Bronchial epithelial cell (primary cell): ENCODE results near the gene SPTLC3. TPM values are rescaled to one million over a fixed set of nuclear protein-coding genes. Genes with fewer than 3 reads are reported as not detected.

ENCODE experiments used
- DNase-seq: peaks from one replicate; pipeline ENCODE4 v3.0.0-alpha.2; 2010; ENCODE audit warnings: low read depth
- FAIRE-seq: peaks from 2 replicates; lab custom pipeline; 2011; peaks lifted over from hg19 to GRCh38; lab: Jason Lieb, UNC
- H3K27me3 ChIP-seq: 2 replicates; pipeline ENCODE4 v1.5.1; 2011; ENCODE audit warnings: low read length; ENCODE audit not compliant: control insufficient read depth, insufficient read depth
- H3K36me3 ChIP-seq: 2 replicates; pipeline ENCODE4 v1.5.1; 2011; ENCODE audit warnings: low read length; ENCODE audit not compliant: control insufficient read depth, insufficient read depth
- H3K4me3 ChIP-seq: 2 replicates; pipeline ENCODE4 v1.5.1; 2011; ENCODE audit warnings: mild to moderate bottlenecking, low read depth, low read length, control low read depth
- total RNA-seq: library from RNA; depleted of rRNA; stranded (reverse); fragments of >200 nt; gene quantifications from 2 replicates; pipeline ENCODE4 v1.2.1, GENCODE V29; 2014
- TF ChIP-seq, protein P1 (sequence below): IDR thresholded peaks from 2 replicates; pipeline ENCODE4 v1.5.1; 2011; ENCODE audit warnings: mild to moderate bottlenecking, moderate library complexity, low read length, control low read depth, inconsistent platforms; ENCODE audit not compliant: insufficient read depth, severe bottlenecking

SPTLC3 gene
- total RNA-seq, 1 donor from 2014 or later: 2.4 TPM

DNA sequence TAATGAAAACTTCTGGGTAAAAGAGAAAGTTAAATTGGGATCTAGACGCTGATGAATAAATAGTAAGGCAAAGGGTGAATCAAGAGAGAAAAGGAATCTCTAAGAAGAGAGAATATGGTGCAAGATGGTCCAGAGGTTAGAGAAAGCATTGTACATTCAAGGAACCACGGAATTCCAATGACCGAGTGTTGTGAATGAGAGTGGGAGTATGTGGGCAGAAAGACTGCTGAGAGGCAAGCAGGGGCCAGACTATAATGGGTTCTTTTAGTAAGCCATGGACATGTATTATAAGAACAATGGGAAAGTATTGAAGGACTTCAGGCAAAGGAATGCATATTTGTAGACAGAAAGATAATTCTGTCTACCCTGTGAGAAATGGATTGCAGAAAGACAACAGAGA, 45.2 kb downstream of the SPTLC3 start:
- FAIRE-seq (no peak), DNase-seq (no peak)
- Histone ChIP-seq H3K27me3 (no peaks in the 10 kb centered on the region), H3K36me3 (no peaks in the 10 kb centered on the region), H3K4me3 (no peak overlapping the region)
- TF ChIP-seq, protein P1, sequence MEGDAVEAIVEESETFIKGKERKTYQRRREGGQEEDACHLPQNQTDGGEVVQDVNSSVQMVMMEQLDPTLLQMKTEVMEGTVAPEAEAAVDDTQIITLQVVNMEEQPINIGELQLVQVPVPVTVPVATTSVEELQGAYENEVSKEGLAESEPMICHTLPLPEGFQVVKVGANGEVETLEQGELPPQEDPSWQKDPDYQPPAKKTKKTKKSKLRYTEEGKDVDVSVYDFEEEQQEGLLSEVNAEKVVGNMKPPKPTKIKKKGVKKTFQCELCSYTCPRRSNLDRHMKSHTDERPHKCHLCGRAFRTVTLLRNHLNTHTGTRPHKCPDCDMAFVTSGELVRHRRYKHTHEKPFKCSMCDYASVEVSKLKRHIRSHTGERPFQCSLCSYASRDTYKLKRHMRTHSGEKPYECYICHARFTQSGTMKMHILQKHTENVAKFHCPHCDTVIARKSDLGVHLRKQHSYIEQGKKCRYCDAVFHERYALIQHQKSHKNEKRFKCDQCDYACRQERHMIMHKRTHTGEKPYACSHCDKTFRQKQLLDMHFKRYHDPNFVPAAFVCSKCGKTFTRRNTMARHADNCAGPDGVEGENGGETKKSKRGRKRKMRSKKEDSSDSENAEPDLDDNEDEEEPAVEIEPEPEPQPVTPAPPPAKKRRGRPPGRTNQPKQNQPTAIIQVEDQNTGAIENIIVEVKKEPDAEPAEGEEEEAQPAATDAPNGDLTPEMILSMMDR: no peak

DNA sequence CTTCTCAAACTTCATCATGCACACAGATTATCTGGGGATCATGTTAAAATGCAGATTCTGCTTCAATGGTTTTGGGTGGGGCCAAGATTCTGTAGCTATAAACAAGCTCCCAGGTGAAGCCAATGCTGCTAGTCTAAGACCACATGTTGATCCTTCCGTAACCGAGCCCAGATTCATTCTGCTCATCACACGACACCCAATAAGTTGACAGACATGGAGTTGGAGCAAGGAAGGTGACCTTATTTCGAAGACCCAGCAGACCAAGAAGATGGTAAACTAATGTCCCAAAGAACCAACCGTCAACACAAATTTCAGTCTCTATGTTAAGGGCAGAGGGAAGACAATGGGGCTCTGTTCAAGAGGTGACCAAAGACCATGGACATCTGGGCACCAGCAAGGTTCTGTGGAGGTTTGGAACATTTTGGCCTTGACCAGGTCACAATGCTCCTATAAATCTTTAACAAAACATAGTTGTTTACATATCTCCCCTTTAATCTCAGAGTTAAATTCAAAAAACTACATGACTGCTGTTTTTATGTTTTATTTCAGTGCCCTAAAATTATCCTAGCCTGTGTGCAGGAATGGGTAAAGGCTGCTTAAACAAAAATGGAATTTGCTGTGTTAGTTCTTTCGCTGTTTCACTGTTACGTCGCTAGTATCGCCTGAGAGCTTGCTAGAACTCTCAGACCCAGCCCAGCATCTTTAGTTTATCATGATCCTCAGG, 50.1 kb downstream of the SPTLC3 start:
- Histone ChIP-seq H3K36me3 (no peaks in the 10 kb centered on the region), H3K27me3 (no peaks in the 10 kb centered on the region), H3K4me3 (no peak overlapping the region)
- DNase-seq (no peak), FAIRE-seq (peak; percentile 90)
- TF ChIP-seq, protein P1: no peak

DNA sequence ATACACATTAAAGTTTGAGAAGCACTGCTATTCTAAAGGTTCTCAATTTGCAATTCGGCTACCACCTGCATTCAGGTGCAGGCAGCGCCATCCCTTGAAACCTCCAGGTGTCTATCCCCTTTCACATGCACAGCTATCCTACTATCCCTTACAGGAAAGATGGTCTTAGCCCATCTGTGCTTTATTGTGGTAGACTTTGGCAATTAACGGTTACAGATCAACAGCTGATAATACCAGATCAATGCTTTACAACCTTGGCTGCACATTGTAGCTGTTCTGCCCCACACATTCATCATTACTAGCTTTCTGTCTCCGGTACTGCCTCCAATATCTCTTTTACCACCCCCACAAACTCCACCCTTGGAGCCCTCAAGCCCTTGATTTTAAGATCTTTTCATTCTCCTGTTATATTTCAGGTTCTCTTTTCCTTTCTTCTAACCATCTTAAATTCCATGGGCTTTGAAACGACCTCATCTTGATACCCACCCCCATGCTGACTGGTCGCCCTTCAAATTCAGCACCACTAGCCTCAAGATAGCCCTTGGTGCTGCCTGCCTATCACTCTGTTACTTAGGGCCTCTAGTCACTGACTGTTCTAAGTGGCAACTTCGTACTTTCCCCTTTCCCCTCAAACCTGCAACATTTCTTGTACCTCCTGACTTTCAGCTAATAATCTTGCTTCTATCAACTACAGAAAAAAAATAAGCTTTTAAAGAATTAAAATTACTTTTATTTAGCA, 50.8 kb downstream of the SPTLC3 start:
- no peaks in the 10 kb centered on the region for H3K27me3 ChIP-seq
- FAIRE-seq: no peak

DNA sequence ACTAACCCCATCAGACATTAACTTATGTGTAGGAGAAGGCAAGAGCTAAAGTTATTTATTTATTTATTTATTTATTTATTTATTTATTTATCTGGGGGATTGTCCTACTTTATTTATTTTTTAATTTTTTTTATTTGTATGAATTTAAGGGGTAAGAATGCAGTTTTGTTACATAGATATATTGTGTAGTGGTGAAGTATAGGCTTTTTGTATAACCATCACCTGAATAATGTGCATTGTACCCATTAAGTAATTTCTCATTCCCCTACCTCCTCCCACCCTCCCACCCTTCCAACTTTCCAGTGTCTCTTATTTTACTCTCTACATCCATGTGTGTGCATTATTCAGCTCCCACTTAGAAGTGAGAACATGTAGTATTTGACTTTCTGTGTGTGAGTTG, 51.6 kb downstream of the SPTLC3 start:
- DNase-seq: no peak
- no peaks in the 10 kb centered on the region for H3K36me3 ChIP-seq
- FAIRE-seq: no peak
- no peaks in the 10 kb centered on the region for H3K27me3 ChIP-seq
- TF ChIP-seq, protein P1: no peak
- H3K4me3 ChIP-seq: no peak overlapping the region

More for the DNA sequence above, 50.8 kb downstream of the SPTLC3 start:
- H3K4me3 ChIP-seq: no peak overlapping the region
- no peak for DNase-seq
- TF ChIP-seq, protein P1: no peak
- no peaks in the 10 kb centered on the region for H3K36me3 ChIP-seq

DNA sequence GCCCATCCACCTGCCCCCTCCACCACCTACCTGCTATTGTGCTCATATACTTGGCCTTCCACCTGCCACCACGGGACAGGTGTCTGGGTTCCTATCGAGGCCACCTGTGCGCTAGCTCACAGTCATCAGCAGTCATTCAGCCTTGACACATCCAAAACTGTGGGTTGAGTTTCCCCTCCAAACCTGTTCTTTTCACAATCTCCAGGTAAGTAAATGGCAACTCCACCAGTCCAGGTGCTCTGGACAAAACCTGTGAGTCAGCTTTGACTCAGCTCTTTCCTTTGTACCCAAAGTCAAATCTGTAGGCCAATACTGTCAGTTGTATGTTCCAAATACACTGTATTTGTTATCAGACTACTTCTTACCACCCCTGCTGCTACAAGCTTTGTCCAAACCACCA, 52.6 kb downstream of the SPTLC3 start:
- TF ChIP-seq, protein P1: no peak
- Histone ChIP-seq H3K27me3 (no peaks in the 10 kb centered on the region), H3K36me3 (no peaks in the 10 kb centered on the region), H3K4me3 (no peak overlapping the region)
- DNase-seq: peak; percentile 78
- peak; percentile 83 for FAIRE-seq
